H9 (cell line): ENCODE measurements around the gene ZNF865. TPM values are rescaled to one million over a fixed set of nuclear protein-coding genes. Genes with fewer than 3 reads are reported as not detected.
A peak's percentile ranks its signal among the peaks of the same experiment; 100 is the strongest.

Experiments
- DNase-seq: peaks from one replicate; pipeline ENCODE4 v3.0.0-alpha.2; 2017
- H2AFZ ChIP-seq: one replicate; pipeline ENCODE4 v1.6.1; 2013; ENCODE audit warnings: mild to moderate bottlenecking, low read length, control low read depth, moderate library complexity
- H2AK5ac ChIP-seq: 2 replicates; pipeline ENCODE4 v1.6.1; 2013; ENCODE audit warnings: low read length, control low read depth, mixed read lengths; ENCODE audit not compliant: insufficient read length
- H2BK120ac ChIP-seq: one replicate; pipeline ENCODE4 v1.6.1; 2013; ENCODE audit warnings: low read depth, mild to moderate bottlenecking, low read length, control low read depth, inconsistent platforms; ENCODE audit not compliant: poor library complexity, severe bottlenecking
- H2BK12ac ChIP-seq: 2 replicates; pipeline ENCODE4 v1.6.1; 2013; ENCODE audit warnings: low read length, control low read depth, mixed read lengths, low read depth; ENCODE audit not compliant: insufficient read length
- H2BK15ac ChIP-seq: 2 replicates; pipeline ENCODE4 v1.6.1; 2013; ENCODE audit warnings: low read depth, low read length, control low read depth
- H2BK20ac ChIP-seq: one replicate; pipeline ENCODE4 v1.6.1; 2013; ENCODE audit warnings: low read depth, mild to moderate bottlenecking, low read length, control low read depth, inconsistent platforms; ENCODE audit not compliant: poor library complexity, severe bottlenecking
- H2BK5ac ChIP-seq: 2 replicates; pipeline ENCODE4 v1.6.1; 2013; ENCODE audit warnings: low read length, control low read depth, mixed read lengths; ENCODE audit not compliant: insufficient read length
- H3K14ac ChIP-seq: 2 replicates; pipeline ENCODE4 v1.6.1; 2013; ENCODE audit warnings: low read length, control low read depth; ENCODE audit not compliant: insufficient read depth
- H3K18ac ChIP-seq: 2 replicates; pipeline ENCODE4 v1.6.1; 2013; ENCODE audit warnings: low read depth, mild to moderate bottlenecking, mixed read lengths, low read length, control low read depth; ENCODE audit not compliant: insufficient read length
- H3K23ac ChIP-seq: 2 replicates; pipeline ENCODE4 v1.6.1; 2013; ENCODE audit warnings: low read length, control low read depth, mixed read lengths, low read depth; ENCODE audit not compliant: insufficient read length
- H3K23me2 ChIP-seq: 2 replicates; pipeline ENCODE4 v1.6.1; 2013; ENCODE audit warnings: low read depth, mild to moderate bottlenecking, mixed read lengths, low read length, control low read depth; ENCODE audit not compliant: insufficient read length, poor library complexity, severe bottlenecking
- H3K27ac ChIP-seq: 2 replicates; pipeline ENCODE4 v1.5.1; 2013; ENCODE audit warnings: low read length, control low read depth, mixed read lengths, low read depth; ENCODE audit not compliant: insufficient read length
- H3K27me3 ChIP-seq: 2 replicates; pipeline ENCODE4 v1.6.1; 2013; ENCODE audit warnings: low read length, control low read depth, inconsistent platforms; ENCODE audit not compliant: insufficient read depth
- H3K4ac ChIP-seq: 2 replicates; pipeline ENCODE4 v1.6.1; 2013; ENCODE audit warnings: low read depth, mild to moderate bottlenecking, control low read depth, inconsistent platforms, low read length, moderate library complexity
- H3K4me1 ChIP-seq: 2 replicates; pipeline ENCODE4 v1.6.1; 2013; ENCODE audit warnings: low read length, control low read depth, inconsistent platforms; ENCODE audit not compliant: insufficient read depth
- H3K4me2 ChIP-seq: 2 replicates; pipeline ENCODE4 v1.6.1; 2013; ENCODE audit warnings: low read length, control low read depth, mixed read lengths; ENCODE audit not compliant: insufficient read length, insufficient read depth
- H3K56ac ChIP-seq: 2 replicates; pipeline ENCODE4 v1.6.1; 2013; ENCODE audit warnings: low read depth, mild to moderate bottlenecking, mixed read lengths, low read length, control low read depth; ENCODE audit not compliant: insufficient read length
- H3K79me1 ChIP-seq: 2 replicates; pipeline ENCODE4 v1.6.1; 2013; ENCODE audit warnings: low read depth, mild to moderate bottlenecking, moderate library complexity, low read length, control low read depth, inconsistent platforms; ENCODE audit not compliant: insufficient read depth, poor library complexity, severe bottlenecking
- H3K79me2 ChIP-seq: 2 replicates; pipeline ENCODE4 v1.6.1; 2013; ENCODE audit warnings: low read length, control low read depth, inconsistent platforms; ENCODE audit not compliant: insufficient read depth
- H3K9ac ChIP-seq: 2 replicates; pipeline ENCODE4 v1.6.1; 2013; ENCODE audit warnings: low read length, control low read depth, mixed read lengths; ENCODE audit not compliant: insufficient read length; ENCODE audit errors: extremely low read depth
- H3K9me3 ChIP-seq: one replicate; pipeline ENCODE4 v1.6.1; 2013; ENCODE audit warnings: low read depth, low read length, inconsistent platforms; ENCODE audit not compliant: control insufficient read depth
- H3T11ph ChIP-seq: one replicate; pipeline ENCODE4 v1.6.1; 2013; ENCODE audit warnings: mild to moderate bottlenecking, low read length, control low read depth, inconsistent platforms
- H4K20me1 ChIP-seq: one replicate; pipeline ENCODE4 v1.6.1; 2013; ENCODE audit not compliant: control insufficient read depth, insufficient read length, insufficient read depth
- H4K5ac ChIP-seq: 2 replicates; pipeline ENCODE4 v1.6.1; 2013; ENCODE audit warnings: low read depth, mild to moderate bottlenecking, mixed read lengths, low read length, control low read depth; ENCODE audit not compliant: insufficient read length
- H4K8ac ChIP-seq: replicated peaks from 2 replicates; pipeline ENCODE4 v1.6.1; 2013; ENCODE audit warnings: low read length, control low read depth, mixed read lengths, low read depth; ENCODE audit not compliant: insufficient read length
- H4K91ac ChIP-seq: 2 replicates; pipeline ENCODE4 v1.6.1; 2013; ENCODE audit warnings: low read depth, mild to moderate bottlenecking, moderate library complexity, mixed read lengths, low read length, control low read depth; ENCODE audit not compliant: insufficient read length
- H3K27ac Mint-ChIP-seq, 3 experiments: 2 replicates in 2 of 3; 3 replicates in 1 of 3; pipeline ENCODE4 v1.8.0; 2020 to 2021; ENCODE audit warnings: mixed read lengths in 3 of 3, mild to moderate bottlenecking in 1 of 3, moderate library complexity in 1 of 3
- H3K27me3 Mint-ChIP-seq: 2 replicates; pipeline ENCODE4 v1.8.0; 2021; ENCODE audit warnings: low read depth, mild to moderate bottlenecking, moderate library complexity, mixed read lengths
- H3K36me3 Mint-ChIP-seq, 3 experiments: 2 replicates in 2 of 3; 3 replicates in 1 of 3; pipeline ENCODE4 v1.8.0; 2020 to 2021; ENCODE audit warnings: low read depth in 3 of 3, mixed read lengths in 3 of 3; ENCODE audit not compliant: insufficient read depth in 1 of 3
- H3K4me1 Mint-ChIP-seq, 2 experiments: 2 replicates each; pipeline ENCODE4 v1.8.0; 2020; ENCODE audit warnings: mixed read lengths in 2 of 2
- H3K4me3 Mint-ChIP-seq, 2 experiments: 2 replicates in 1 of 2; 3 replicates in 1 of 2; pipeline ENCODE4 v1.8.0; 2020 to 2021; ENCODE audit warnings: mild to moderate bottlenecking in 2 of 2, mixed read lengths in 2 of 2, moderate library complexity in 1 of 2
- H3K9me3 Mint-ChIP-seq, 2 experiments: 2 replicates in 1 of 2; 3 replicates in 1 of 2; pipeline ENCODE4 v1.8.0; 2020; ENCODE audit warnings: mild to moderate bottlenecking in 2 of 2, mixed read lengths in 2 of 2, moderate library complexity in 1 of 2
- WGBS: extraction: QIAGEN DNeasy Blood & Tissue Kit; methylation state at CpG from one replicate; pipeline ENCODE4 v1.1.7; 2013; ENCODE audit warnings: missing lambda C conversion rate, low lambda C conversion rate, mixed read lengths; ENCODE audit not compliant: insufficient read length; ENCODE audit errors: extremely low coverage; 5-methylcytosine and 5-hydroxymethylcytosine counted together
- total RNA-seq: library from RNA; stranded (reverse); gene quantifications from 2 replicates; pipeline ENCODE4 v1.2.1, GENCODE V29; 2021
- TF ChIP-seq, protein P1 (sequence below): fragments of 200-600 bp; sonication (generic); conservative IDR thresholded peaks from 3 replicates; pipeline ENCODE4 v1.8.0; 2021; ENCODE audit warnings: antibody characterized with exemption, mild to moderate bottlenecking

Gene ZNF865
- total RNA-seq, 1 experiment from 2014 or later = 14.3 TPM

DNA sequence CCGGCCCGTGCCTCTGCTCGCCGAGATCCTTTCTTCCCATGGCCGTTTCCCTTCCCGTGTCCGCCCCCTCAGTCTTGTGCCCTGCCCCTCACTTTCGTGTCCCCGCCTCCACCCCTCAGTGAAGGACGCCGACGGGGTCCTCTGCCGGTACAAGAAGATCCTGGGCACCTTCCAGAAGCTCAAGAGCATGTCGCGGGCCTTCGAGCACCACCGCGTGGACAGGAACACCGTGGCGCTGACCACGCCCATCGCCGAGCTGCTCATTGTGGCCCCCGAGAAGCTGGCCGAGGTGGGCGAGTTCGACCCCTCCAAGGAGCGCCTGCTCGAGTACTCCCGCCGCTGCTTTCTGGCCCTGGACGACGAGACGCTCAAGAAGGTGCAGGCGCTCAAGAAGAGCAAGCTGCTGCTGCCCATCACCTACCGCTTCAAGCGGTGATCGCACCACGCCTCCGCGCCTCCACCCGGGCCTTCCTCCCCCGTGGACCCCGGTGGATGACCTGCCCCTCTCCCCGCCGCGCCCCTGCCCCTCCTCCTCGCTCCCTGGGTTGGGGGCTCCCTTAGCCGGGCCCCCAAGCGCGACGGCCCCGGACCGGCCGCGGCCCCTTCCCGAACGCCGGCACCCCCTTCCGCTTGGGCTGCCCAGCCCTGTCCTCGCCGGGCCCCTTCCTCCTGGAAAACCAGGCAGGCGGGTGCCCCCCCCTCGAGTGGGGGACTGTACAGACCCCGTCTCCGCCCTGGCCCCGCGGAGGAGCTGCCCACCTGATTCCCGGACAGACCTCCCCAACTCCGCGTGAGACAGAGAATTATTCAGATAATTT is 47.1 kb downstream of the ZNF865 start:
- H3K4me2 ChIP-seq = no peak overlapping the region
- H3K14ac ChIP-seq = no peak overlapping the region
- H4K5ac ChIP-seq = no peak overlapping the region
- Mint-ChIP-seq H3K9me3 (peaks cover 0 to 3% of the 10 kb centered on the region in 2 experiments; a peak in 3 of 5 replicates), H3K4me3 (peak overlapping the region; percentile 41 to 93), H3K27me3 (no peaks in the 10 kb centered on the region; the same call in 1 of the 2 replicates), H3K4me1 (peaks cover 26 to 28% of the 10 kb centered on the region in 2 experiments), H3K27ac (peak overlapping the region in 2 of 3 experiments; percentile 59 to 89; a peak in 3 of 7 replicates), H3K36me3 (peaks cover 6 to 49% (median 31%) of the 10 kb centered on the region in 3 experiments; a peak in 6 of 7 replicates)
- H3K27ac ChIP-seq = no peak overlapping the region
- no peak overlapping the region for H2BK20ac ChIP-seq
- peaks cover 5% of the 10 kb centered on the region for H4K20me1 ChIP-seq
- WGBS = no CpG with 5 or more reads among the region's 71 CpGs
- H3K4me1 ChIP-seq = peaks cover 5% of the 10 kb centered on the region; the same call in 1 of the 2 replicates
- peaks cover 20% of the 10 kb centered on the region for H3K79me2 ChIP-seq
- no peak overlapping the region for H2BK12ac ChIP-seq
- H4K8ac ChIP-seq = no peak overlapping the region
- no peak overlapping the region for H3K9ac ChIP-seq
- no peak overlapping the region for H2BK120ac ChIP-seq
- H3K27me3 ChIP-seq = no peaks in the 10 kb centered on the region
- no peak overlapping the region for H3K18ac ChIP-seq
- no peak overlapping the region for H2BK15ac ChIP-seq
- H2BK5ac ChIP-seq = no peak overlapping the region
- DNase-seq = peak; percentile 83
- H3K23me2 ChIP-seq = peaks cover 31% of the 10 kb centered on the region
- no peak overlapping the region for H2AK5ac ChIP-seq
- no peak overlapping the region for H4K91ac ChIP-seq
- TF ChIP-seq, protein P1, sequence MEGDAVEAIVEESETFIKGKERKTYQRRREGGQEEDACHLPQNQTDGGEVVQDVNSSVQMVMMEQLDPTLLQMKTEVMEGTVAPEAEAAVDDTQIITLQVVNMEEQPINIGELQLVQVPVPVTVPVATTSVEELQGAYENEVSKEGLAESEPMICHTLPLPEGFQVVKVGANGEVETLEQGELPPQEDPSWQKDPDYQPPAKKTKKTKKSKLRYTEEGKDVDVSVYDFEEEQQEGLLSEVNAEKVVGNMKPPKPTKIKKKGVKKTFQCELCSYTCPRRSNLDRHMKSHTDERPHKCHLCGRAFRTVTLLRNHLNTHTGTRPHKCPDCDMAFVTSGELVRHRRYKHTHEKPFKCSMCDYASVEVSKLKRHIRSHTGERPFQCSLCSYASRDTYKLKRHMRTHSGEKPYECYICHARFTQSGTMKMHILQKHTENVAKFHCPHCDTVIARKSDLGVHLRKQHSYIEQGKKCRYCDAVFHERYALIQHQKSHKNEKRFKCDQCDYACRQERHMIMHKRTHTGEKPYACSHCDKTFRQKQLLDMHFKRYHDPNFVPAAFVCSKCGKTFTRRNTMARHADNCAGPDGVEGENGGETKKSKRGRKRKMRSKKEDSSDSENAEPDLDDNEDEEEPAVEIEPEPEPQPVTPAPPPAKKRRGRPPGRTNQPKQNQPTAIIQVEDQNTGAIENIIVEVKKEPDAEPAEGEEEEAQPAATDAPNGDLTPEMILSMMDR = no peak
- H3K56ac ChIP-seq = no peak overlapping the region
- H3T11ph ChIP-seq = no peak overlapping the region
- no peaks in the 10 kb centered on the region for H3K9me3 ChIP-seq
- no peak overlapping the region for H3K4ac ChIP-seq
- H3K79me1 ChIP-seq = no peaks in the 10 kb centered on the region
- no peak overlapping the region for H2AFZ ChIP-seq
- H3K23ac ChIP-seq = no peak overlapping the region
